HG02763 (cell line): ENCODE measurements around the gene KSR1.
"Not testable (repeated sequence)": the region's sequence is repeated elsewhere in the genome, so short reads cannot be mapped to it uniquely, and the experiment has no call there.

Source experiments
- ATAC-seq: cut with Tn5 transposase; IDR thresholded peaks from one replicate; pipeline ENCODE4 v1.9.1; 2021; ENCODE audit warnings: mild to moderate bottlenecking, moderate library complexity; ENCODE audit not compliant: unreplicated experiment

Gene KSR1

DNA sequence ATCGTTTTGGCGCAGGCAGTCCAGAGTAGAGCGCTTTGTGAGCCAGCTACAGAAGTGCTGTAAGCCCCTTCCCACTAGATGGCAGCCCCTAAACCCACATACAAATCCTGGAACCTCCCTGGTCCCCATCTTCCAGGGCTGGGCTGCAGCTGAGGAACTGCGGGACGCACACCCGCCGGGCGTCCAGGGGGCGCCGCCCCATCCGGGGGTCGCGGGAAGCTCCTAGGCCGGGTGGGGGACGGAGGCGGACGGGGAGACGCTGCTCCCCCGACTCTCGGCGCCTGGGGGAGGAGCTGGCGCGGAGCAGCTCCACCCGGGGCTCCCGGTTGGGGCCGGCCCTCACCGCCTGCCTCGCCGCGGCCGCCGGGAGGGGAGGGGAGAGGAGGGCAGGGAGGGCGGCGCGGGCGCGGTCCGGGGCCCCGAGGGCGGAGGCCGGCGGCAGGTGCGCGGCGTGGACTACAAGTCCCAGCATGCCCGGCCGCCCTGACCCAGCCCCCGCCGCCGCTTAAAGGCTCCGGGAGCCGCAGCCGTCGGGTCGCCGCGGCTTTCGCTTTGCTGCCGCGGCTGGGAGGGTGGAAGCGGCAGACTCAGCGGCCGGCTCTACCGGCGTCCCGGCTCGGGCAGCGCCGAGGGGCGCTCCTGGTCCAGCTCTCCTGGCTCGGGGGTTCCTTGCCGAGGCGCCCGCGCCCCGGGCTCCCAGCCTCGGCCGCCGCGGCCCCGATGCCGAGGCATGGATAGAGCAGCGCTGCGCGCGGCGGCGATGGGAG, at the start of gene KSR1:
Gene KSR1, plus strand, starts transcription at position 535 of the 767 bp plus-strand sequence. Its CDS starts 196 bp downstream, at position 731.
- peak; percentile 86 for ATAC-seq

DNA sequence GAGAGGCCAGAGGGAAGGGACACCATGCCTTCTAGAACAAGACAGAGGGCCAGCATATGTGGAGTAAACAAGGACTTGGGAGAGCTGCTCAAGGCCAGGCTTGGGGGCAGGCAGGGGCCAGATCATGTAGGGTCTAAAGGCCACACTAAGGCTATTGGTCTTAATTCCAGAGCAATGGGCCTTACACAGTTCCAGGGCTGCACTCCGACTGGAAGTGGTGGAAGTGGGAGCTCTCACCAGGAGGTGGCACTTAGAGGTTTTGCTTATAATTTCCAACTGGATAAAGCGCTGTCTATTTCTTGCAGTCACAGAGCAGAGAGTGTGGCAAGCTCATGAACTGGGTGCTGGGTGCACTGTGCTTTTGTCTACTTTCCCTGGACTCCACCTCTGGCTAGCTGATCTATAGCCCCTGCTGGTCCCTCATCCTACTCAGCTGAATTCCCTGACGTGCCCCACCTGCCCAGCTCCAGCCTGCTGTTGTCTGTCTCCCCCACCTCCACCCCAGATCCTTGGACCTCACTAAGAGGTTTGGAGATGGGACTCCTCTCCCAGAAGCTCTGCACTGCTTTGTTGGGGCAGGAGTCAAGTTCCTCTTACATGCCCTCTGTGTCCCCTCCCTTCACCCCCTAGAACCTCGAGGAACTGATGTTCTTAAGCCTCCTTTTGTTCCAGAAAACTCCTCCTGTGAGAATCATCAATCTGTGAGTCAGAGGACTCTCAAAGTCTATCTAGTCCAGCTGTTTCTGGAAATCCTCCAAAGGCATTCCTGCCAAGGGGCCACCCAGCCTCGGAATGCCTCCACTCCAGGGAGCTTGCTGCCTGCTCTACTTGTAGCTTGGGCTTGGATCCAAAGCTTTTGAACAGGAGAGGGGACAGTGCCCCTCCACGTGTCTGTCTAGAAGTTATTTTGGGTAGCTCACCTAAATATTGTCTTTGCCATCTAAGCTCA, 48.1 kb upstream of the KSR1 start:
- ATAC-seq: no peak

GRCh38 chr17:27408891-27409290, 47.4 kb upstream of the KSR1 start:
- ATAC-seq: no peak

GRCh38 chr17:27412158-27412557, 44.1 kb upstream of the KSR1 start:
- not testable (repeated sequence) for ATAC-seq

GRCh38 chr17:27413315-27413714, 42.9 kb upstream of the KSR1 start:
- ATAC-seq: no peak

DNA sequence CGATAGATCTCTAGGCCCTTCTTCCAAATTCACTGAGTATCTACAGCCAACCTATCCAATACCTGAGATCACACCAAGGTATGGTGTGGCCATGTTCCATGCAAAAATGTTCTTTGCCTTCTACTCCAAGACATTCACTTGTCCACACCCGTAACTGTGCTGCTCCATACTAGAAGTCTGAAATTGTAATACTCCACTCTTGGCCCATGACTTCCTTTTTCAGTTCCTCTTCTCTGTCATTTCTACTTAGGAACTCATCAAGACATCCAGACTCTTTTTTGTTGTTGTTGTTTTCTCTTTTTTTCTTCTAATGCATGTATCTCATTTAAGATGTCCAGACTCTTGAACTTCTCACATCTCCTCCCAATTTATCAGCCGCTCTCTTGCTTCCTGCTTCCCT, 42.5 kb upstream of the KSR1 start:
- ATAC-seq: no peak

DNA sequence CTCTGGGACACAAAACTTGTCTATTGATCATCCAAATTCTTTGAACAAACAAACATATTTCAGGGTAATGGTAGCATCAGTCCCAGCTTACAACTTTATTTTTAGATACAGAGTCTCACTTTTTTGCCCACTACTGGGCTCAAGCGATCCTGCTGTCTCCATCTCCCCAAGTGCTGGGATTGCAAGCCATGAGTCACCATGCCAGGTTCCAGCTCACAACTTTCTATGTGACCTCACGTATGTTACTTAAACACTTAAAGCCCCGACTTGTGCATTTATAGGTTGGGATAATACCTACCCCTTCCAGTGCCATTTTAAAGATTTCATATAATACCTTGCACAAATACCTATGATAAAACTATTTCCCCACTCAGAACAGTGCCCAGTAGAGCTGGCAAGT, 42.0 kb upstream of the KSR1 start:
- ATAC-seq: no peak

DNA sequence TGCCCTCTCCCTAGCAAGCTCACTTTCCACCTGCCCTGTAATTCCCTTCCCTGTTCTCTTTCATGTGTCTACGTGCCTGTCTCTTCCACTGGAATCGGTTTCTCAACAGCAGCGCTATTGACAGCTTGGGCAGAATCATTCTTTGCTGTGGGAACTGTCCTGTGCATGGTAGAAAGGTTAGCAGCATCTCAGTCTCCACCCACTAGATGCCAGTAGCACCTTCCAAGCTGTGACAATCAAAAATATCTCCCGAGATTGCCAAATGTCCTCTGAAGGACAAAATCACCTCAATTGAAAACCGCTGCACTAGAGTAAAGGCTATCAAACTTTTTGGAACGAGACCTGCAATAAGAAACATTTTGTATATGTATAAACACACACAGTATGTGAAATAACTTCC, 41.6 kb upstream of the KSR1 start:
- no peak for ATAC-seq

DNA sequence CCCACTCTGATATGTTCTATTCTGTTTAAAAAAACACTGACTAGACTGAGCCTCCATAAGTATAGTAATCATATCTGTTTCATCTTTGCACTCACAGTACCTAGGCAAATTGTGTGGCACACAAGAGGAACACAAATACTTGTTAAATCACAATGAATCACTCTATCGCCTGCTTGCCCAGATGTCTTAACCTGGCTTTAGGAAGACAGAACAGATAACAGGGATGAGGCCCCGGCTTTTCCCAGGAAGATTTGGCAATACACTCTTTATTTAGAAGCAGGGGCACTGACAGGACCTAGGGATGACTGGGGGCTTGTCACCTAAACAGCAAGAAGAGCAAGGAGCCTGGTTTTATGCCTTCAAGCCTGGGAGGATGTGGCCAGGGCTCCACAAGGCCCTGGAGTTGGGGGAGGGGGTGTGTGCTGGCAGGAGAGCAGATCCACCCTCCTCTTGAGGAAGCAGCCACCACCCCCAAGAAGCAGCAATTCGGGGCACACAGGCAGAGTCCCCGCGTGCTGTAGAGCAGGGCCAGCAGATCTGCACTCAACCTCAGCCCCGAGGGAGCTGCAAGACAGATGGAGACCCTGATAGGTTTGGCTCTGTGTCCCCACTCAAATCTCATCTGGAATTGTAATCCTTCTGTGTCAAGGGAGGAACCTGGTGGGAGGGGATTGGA, 41.0 kb upstream of the KSR1 start:
- no peak for ATAC-seq

DNA sequence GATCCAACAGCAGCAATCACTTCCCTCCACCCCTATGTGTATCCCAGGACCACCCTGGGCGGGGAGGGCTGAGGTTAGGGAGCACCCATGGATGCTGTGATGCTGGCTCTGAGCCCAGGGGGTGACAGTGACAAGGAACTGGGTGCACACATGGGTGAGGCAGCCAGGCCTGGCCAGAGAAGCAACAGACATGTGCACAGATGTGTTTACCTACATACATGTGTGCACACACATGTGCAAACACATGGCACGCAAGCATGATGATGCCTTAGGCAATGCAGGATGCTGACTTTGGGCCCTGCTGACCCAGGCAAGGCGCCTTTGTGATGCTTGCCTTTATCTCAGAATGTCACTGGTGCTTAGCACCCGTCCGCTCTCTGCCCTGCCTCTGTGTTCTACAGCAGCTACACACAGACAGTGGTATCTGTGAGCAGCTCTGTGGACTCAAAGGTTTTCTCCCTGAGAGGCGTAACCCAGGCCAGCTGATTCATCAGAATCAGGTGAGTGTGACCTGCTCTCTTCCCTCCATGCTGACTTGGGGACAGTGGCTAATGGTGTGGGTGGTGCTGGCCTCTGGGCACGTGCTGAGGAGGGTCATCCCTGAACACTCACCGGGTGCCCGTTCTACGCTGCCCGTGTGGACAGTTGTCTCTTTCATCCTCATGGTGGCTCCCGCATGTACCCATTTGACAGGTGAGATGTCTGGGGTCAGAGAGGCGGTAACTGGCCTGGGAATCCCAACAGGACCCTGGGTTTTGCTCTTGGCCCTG, 38.5 kb upstream of the KSR1 start:
- ATAC-seq: no peak

GRCh38 chr17:27418366-27418615, 38.0 kb upstream of the KSR1 start:
- no peak for ATAC-seq

- ATAC-seq: no peak
Observed at GRCh38 chr17:27419156-27419555, 37.1 kb upstream of the KSR1 start.

DNA sequence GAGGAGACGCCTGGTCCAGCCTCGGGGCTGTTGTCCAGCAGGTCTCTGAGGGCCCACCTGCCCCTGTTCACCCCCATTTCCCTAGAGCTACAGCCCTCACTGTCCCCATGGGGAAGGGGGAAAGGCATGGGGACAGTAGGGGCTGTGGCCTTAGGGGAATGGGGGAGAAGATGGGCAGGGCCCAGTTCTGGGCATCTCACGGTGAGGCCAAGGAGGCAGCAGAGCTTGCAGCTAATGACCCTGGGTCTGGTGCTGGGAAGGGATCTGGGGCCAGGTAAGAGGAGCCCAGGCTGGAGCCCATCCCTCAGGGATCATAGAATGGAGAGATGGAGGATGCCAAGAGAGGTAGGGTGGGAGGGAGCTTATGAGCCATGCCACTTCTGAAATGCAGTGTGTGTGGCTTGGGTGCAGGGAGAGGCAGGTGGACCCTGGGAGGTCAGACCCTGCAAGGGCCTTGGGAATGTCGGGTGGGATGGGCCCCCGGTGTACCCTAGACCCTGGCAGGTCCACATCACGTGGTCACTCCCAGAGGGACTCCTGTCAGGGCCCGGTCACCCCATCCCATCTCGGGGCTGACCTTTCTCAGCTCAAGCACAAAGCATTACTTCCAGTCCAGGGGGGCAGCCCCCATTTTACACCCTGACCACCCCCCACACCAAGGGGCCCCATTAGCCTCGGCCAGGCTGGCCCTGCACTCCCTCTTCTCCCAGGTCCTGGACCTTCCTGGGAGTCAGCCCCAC, 35.9 kb upstream of the KSR1 start:
- no peak for ATAC-seq

GRCh38 chr17:27421111-27421510, 35.1 kb upstream of the KSR1 start:
- no peak for ATAC-seq

GRCh38 chr17:27421626-27422025, 34.6 kb upstream of the KSR1 start:
- ATAC-seq: not testable (repeated sequence)

- no peak for ATAC-seq
Observed at GRCh38 chr17:27422601-27423000, 33.6 kb upstream of the KSR1 start.

DNA sequence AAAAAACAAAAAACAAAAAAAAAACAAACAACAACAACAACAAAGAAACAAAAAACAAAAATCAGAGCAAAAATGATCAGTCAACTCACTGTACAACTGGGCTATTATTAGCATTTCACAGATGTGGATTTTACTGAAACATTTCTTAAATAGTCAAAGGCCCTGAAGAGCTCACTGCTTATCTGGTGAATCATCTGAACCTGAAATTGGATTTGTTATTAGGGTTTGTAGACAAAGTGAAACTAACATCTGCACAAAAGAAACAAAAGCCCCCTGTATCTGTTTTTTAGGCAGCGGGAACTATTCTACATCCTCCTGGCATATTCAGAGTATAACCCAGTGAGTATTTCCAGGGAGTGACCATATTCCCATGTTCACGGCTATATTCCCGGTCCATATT, 32.6 kb upstream of the KSR1 start:
- ATAC-seq: no peak

DNA sequence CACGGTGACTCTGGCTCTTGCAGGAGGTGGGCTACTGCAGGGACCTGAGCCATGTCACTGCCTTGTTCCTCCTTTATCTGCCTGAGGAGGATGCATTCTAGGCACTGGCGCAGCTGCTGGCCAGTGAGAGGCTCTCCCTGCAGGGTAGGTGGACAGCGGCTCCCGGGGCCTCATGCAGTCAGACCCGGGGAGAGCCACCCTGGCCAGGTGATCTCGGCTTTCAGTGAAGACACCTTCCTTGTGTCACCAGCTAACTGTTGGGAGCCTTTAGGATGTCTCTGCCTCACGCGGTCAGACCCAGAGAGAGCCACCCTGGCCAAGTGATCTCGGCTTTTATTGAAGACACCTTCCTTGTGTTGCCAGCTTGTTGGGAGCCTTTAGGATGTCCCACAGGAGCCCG, 31.7 kb upstream of the KSR1 start:
- ATAC-seq: no peak

DNA sequence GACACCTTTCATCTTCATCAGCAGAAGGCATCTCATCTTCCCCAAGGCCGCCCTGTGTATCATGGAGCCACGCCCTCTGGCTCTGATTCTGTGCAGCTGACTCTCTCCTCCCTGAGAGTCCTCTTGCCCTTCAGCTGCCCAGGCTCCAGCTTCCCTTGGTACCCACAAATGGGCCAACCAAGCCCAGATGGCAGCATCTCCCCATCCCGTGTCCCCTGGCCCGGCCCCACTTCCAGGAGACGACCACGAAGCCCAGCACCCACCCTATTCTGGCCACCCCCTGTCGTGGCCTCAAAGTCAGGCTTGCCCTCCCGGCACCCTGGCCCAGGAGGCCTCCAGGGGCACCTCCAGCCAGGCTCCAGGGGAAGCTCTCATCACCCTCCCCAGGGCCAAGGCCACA, 31.3 kb upstream of the KSR1 start:
- no peak for ATAC-seq

- not testable (repeated sequence) for ATAC-seq
Observed at GRCh38 chr17:27425571-27425970, 30.7 kb upstream of the KSR1 start.
